HepG2 (cell line): ENCODE measurements around the gene PRR36. TPM values are rescaled to one million over a fixed set of nuclear protein-coding genes. Genes with fewer than 3 reads are reported as not detected.

Experiments
- CEBPG ChIP-seq: IDR thresholded peaks from 2 replicates; pipeline ENCODE4 v1.6.1; 2016
- FOXP1 ChIP-seq, 2 experiments: fragments of 450-650 bp in 1 of 2; IDR thresholded peaks; 2 replicates each; pipeline ENCODE4 v1.6.1; 2017 to 2018; ENCODE audit warnings: antibody characterized with exemption in 1 of 2
- GPBP1L1 ChIP-seq: sonication (generic); formaldehyde crosslinking; IDR thresholded peaks from 2 replicates; pipeline ENCODE4 v1.5.0; 2020; ENCODE audit warnings: mild to moderate bottlenecking, missing genetic modification reagents
- HHEX ChIP-seq: IDR thresholded peaks from 2 replicates; pipeline ENCODE4 v1.6.1; 2016; ENCODE audit warnings: control low read depth
- KAT8 ChIP-seq: IDR thresholded peaks from 2 replicates; pipeline ENCODE4 v1.6.1; 2016; ENCODE audit warnings: missing genetic modification reagents, missing compliant biosample characterization
- MAZ ChIP-seq, 2 experiments: sonication (generic) in 1 of 2; formaldehyde crosslinking in 1 of 2; IDR thresholded peaks; 2 replicates each; pipeline versions ENCODE4 v1.5.0 to v1.6.1; 2012 to 2020; ENCODE audit warnings: low read depth in 2 of 2, mild to moderate bottlenecking in 2 of 2, borderline replicate concordance in 1 of 2, improper control_type of control experiment in 1 of 2, low read length in 1 of 2, missing genetic modification reagents in 1 of 2, moderate library complexity in 1 of 2
- ONECUT2 ChIP-seq: sonication (generic); formaldehyde crosslinking; IDR thresholded peaks from 2 replicates; pipeline ENCODE4 v1.4.0; 2020; ENCODE audit warnings: missing genetic modification reagents
- SIX4 ChIP-seq: sonication (generic); formaldehyde crosslinking; IDR thresholded peaks from 2 replicates; pipeline ENCODE4 v1.4.0; 2020; ENCODE audit warnings: missing genetic modification reagents
- SOX6 ChIP-seq, 2 experiments: fragments of 450-650 bp in 1 of 2; sonication (generic) in 1 of 2; formaldehyde crosslinking in 1 of 2; IDR thresholded peaks; 2 replicates each; pipeline versions ENCODE4 v1.4.0 to v1.6.1; 2017 to 2020; ENCODE audit warnings: antibody characterized with exemption in 1 of 2, mild to moderate bottlenecking in 1 of 2, missing genetic modification reagents in 1 of 2
- TRIM22 ChIP-seq: fragments of 450-650 bp; IDR thresholded peaks from 2 replicates; pipeline ENCODE4 v1.6.1; 2017
- ZMYM3 ChIP-seq: sonication (generic); formaldehyde crosslinking; IDR thresholded peaks from 2 replicates; pipeline ENCODE4 v1.5.1; 2020; ENCODE audit warnings: mild to moderate bottlenecking, missing genetic modification reagents
- ZMYM4 ChIP-seq: sonication (generic); formaldehyde crosslinking; IDR thresholded peaks from 2 replicates; pipeline ENCODE4 v1.8.1; 2023; ENCODE audit warnings: mild to moderate bottlenecking, missing genetic modification reagents
- ZNF431 ChIP-seq: sonication (generic); formaldehyde crosslinking; IDR thresholded peaks from 2 replicates; pipeline ENCODE4 v1.9.0; 2022; ENCODE audit warnings: missing genetic modification reagents, low read depth, mild to moderate bottlenecking, borderline replicate concordance
- ZNF510 ChIP-seq: sonication (generic); formaldehyde crosslinking; IDR thresholded peaks from 2 replicates; pipeline ENCODE4 v1.4.0; 2020; ENCODE audit warnings: low read depth, mild to moderate bottlenecking, missing genetic modification reagents
- ZNF549 ChIP-seq: sonication (generic); formaldehyde crosslinking; IDR thresholded peaks from 2 replicates; pipeline ENCODE4 v1.5.0; 2020; ENCODE audit warnings: missing genetic modification reagents
- ZNF740 ChIP-seq: sonication (generic); formaldehyde crosslinking; IDR thresholded peaks from 2 replicates; pipeline ENCODE4 v1.4.0; 2020; ENCODE audit warnings: missing genetic modification reagents
- polyA plus RNA-seq, 8 experiments: library from polyadenylated mRNA; depleted of rRNA in 3 of 8; stranded (reverse) in 7 of 8; unstranded in 1 of 8; fragments of >200 nt; fragmentation: Illumina TruSeq in 4 of 8; extraction: Trizol in 4 of 8; gene quantifications; 2 replicates each; pipeline versions ENCODE4 v1.2.1 to v1.2.3, GENCODE V29; 2011 to 2016; ENCODE audit warnings: low read depth in 4 of 8, missing spikeins in 1 of 8, mixed read lengths in 1 of 8; ENCODE audit not compliant: insufficient read depth in 1 of 8
- total RNA-seq, 5 experiments: library from RNA; depleted of rRNA; stranded (reverse); fragments of >200 nt; fragmentation: Illumina TruSeq; extraction: Trizol; gene quantifications; 2 replicates each; pipeline ENCODE4 v1.2.3, GENCODE V29; 2016; ENCODE audit warnings: low read depth in 1 of 5
- TF ChIP-seq, protein P1 (sequence below), 2 experiments: fragments of 450-650 bp in 1 of 2; sonication (generic) in 1 of 2; formaldehyde crosslinking in 1 of 2; IDR thresholded peaks; 2 replicates each; pipeline versions ENCODE4 v1.6.1 to v1.8.0; 2016 to 2022; ENCODE audit warnings: antibody characterized with exemption in 1 of 2, mild to moderate bottlenecking in 1 of 2, missing genetic modification reagents in 1 of 2

The PRR36 gene
- total and polyA plus RNA-seq, 2 of the 13 experiments (the other 11 are each of a cell fraction or from before 2014, with no cell fraction given), result 0.07 to 0.17 TPM

DNA sequence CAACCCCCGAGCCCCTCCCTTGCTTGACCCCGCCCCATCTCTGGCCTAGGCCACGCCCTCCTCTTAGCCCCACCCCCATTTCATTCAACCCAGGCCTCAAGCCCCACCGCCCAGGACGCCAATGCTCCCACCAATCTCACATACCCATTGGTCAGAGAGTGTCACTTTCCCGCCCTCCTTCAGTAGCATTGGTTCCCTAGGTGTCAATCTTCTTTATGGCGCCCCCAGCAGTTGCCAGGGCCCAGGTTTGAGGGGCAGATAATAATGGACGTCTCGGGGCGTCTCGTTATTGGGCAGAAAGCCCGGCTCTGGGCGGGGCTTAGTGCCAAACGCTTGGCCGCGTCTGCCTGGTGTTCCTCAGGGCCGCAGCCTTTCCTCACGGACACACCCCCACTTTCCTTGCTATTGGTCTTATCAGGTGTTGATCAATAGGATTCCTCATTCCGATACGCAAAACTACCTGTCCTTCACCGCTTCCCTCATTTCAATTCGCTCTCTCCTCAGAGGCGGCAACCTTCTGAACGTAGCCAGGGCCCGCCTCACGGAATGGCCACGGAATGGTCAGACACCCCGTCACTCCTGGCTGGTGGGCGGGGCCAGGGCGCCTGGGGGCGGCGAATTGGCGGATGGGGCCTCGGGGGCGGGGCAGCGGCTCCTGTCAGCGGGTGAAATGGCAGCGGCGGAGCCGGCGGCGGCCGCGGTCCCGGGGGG lies 44.5 kb downstream of the PRR36 start, which contains the start of gene EVI5L (continued):
- TF ChIP-seq, protein P1, sequence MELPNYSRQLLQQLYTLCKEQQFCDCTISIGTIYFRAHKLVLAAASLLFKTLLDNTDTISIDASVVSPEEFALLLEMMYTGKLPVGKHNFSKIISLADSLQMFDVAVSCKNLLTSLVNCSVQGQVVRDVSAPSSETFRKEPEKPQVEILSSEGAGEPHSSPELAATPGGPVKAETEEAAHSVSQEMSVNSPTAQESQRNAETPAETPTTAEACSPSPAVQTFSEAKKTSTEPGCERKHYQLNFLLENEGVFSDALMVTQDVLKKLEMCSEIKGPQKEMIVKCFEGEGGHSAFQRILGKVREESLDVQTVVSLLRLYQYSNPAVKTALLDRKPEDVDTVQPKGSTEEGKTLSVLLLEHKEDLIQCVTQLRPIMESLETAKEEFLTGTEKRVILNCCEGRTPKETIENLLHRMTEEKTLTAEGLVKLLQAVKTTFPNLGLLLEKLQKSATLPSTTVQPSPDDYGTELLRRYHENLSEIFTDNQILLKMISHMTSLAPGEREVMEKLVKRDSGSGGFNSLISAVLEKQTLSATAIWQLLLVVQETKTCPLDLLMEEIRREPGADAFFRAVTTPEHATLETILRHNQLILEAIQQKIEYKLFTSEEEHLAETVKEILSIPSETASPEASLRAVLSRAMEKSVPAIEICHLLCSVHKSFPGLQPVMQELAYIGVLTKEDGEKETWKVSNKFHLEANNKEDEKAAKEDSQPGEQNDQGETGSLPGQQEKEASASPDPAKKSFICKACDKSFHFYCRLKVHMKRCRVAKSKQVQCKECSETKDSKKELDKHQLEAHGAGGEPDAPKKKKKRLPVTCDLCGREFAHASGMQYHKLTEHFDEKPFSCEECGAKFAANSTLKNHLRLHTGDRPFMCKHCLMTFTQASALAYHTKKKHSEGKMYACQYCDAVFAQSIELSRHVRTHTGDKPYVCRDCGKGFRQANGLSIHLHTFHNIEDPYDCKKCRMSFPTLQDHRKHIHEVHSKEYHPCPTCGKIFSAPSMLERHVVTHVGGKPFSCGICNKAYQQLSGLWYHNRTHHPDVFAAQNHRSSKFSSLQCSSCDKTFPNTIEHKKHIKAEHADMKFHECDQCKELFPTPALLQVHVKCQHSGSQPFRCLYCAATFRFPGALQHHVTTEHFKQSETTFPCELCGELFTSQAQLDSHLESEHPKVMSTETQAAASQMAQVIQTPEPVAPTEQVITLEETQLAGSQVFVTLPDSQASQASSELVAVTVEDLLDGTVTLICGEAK (IDR thresholded peaks at IDR 0.05), result no peak
- TF ChIP-seq, protein P1 (CRISPR knock-in tag; IDR thresholded peaks at IDR 0.05), result no peak
- TF ChIP-seq ZMYM4 (CRISPR knock-in tag), result peak; percentile 51
- no peak for TF ChIP-seq SOX6 (IDR thresholded peaks at IDR 0.05)
- TF ChIP-seq SOX6 (CRISPR knock-in tag; IDR thresholded peaks at IDR 0.05), result 0 out of 2 replicates have a peak, but pooled peaks have one; percentile 18
- 0 out of 2 replicates have a peak, but pooled peaks have one; percentile 9 for TF ChIP-seq HHEX
- no peak for TF ChIP-seq ZNF431 (CRISPR knock-in tag)
- no peak for TF ChIP-seq SIX4 (CRISPR knock-in tag)
- TF ChIP-seq FOXP1 (IDR thresholded peaks at IDR 0.05), result peak; percentile 46; the same call in 1 of the 2 replicates
- TF ChIP-seq FOXP1 (CRISPR knock-in tag; IDR thresholded peaks at IDR 0.05), result no peak
- TF ChIP-seq CEBPG, result no peak
- no peak; the same call in none of the 2 replicates for TF ChIP-seq MAZ (IDR thresholded peaks at IDR 0.05; ENCODE audit: borderline replicate concordance, low read depth, low read length)
- TF ChIP-seq MAZ (CRISPR knock-in tag; IDR thresholded peaks at IDR 0.05; ENCODE audit: low read depth), result no peak
- no peak for TF ChIP-seq ZNF549
- TF ChIP-seq ONECUT2 (CRISPR knock-in tag), result 0 out of 2 replicates have a peak, but pooled peaks have one; percentile 28
- no peak for TF ChIP-seq GPBP1L1 (CRISPR knock-in tag)
- TF ChIP-seq TRIM22, result no peak
- TF ChIP-seq KAT8, result peak; percentile 41; the same call in 1 of the 2 replicates
- peak; percentile 92 for TF ChIP-seq ZNF740 (CRISPR knock-in tag)
- no peak for TF ChIP-seq ZMYM3 (CRISPR knock-in tag)
- no peak for TF ChIP-seq ZNF510 (CRISPR knock-in tag)
